Femur (tissue), 1 donor: ENCODE results near the gene TTLL11.

ENCODE experiments used
- DNase-seq: peaks from one replicate; pipeline ENCODE4 v3.0.0-alpha.2; 2017

The TTLL11 gene

GRCh38 chr9:121844098-121844497, 249.0 kb downstream of the TTLL11 start:
- DNase-seq = no peak

GRCh38 chr9:121842612-121842978, 250.5 kb downstream of the TTLL11 start:
- DNase-seq = no peak

GRCh38 chr9:121841771-121842611, 251.1 kb downstream of the TTLL11 start:
- DNase-seq = no peak

- DNase-seq = no peak
These were observed 252.0 kb downstream of the TTLL11 start for GRCh38 chr9:121840838-121841760.

GRCh38 chr9:121839726-121840500, 253.2 kb downstream of the TTLL11 start:
- no peak for DNase-seq

GRCh38 chr9:121838746-121839669, 254.1 kb downstream of the TTLL11 start:
- DNase-seq = no peak

GRCh38 chr9:121837113-121837961, 255.8 kb downstream of the TTLL11 start:
- no peak for DNase-seq

GRCh38 chr9:121836366-121836885, 256.7 kb downstream of the TTLL11 start:
- DNase-seq = no peak

GRCh38 chr9:121835587-121836365, 257.3 kb downstream of the TTLL11 start:
- no peak for DNase-seq

- no peak for DNase-seq
These were observed 260.0 kb downstream of the TTLL11 start for GRCh38 chr9:121833061-121833460.

- no peak for DNase-seq
These were observed 261.2 kb downstream of the TTLL11 start for GRCh38 chr9:121831869-121832268.

GRCh38 chr9:121830441-121831140, 262.5 kb downstream of the TTLL11 start:
- no peak for DNase-seq

GRCh38 chr9:121827251-121827967, 265.7 kb downstream of the TTLL11 start:
- DNase-seq = no peak

GRCh38 chr9:121826711-121827110, 266.4 kb downstream of the TTLL11 start:
- DNase-seq = no peak

- DNase-seq = no peak
These were observed 267.9 kb downstream of the TTLL11 start for GRCh38 chr9:121825031-121825691.

GRCh38 chr9:121824651-121825030, 268.5 kb downstream of the TTLL11 start:
- no peak for DNase-seq

- no peak for DNase-seq
These were observed 269.5 kb downstream of the TTLL11 start for GRCh38 chr9:121823451-121824169.
